Stimulated activated naive CD8-positive, alpha-beta T cell treated with anti-CD3 and anti-CD28 coated beads, Interleukin-15, amount 100 ng/mL, for 72 hours (primary cell): ENCODE results near the gene UBR1.

Experiments
- ATAC-seq: fragments of 150-1000 bp; cut with Tn5 transposase; 2 replicates; pipeline ENCODE4 v1.10.0; 2021; ENCODE audit warnings: mild to moderate bottlenecking, moderate library complexity
- DNase-seq, 2 donors: peaks; one replicate each; pipeline ENCODE4 v3.0.0; 2021 to 2022
- H3K27ac Mint-ChIP-seq, 2 donors: one replicate each; pipeline ENCODE4 v1.8.0; 2022; ENCODE audit warnings: mild to moderate bottlenecking in 2 of 2, mixed read lengths in 2 of 2, moderate library complexity in 2 of 2
- H3K27me3 Mint-ChIP-seq: one replicate; pipeline ENCODE4 v1.8.0; 2022; ENCODE audit warnings: mixed read lengths
- H3K4me1 Mint-ChIP-seq: one replicate; pipeline ENCODE4 v1.8.0; 2022; ENCODE audit warnings: mild to moderate bottlenecking, mixed read lengths
- H3K4me3 Mint-ChIP-seq, 2 donors: one replicate each; pipeline ENCODE4 v1.8.0; 2022; ENCODE audit warnings: mild to moderate bottlenecking in 2 of 2, mixed read lengths in 2 of 2, moderate library complexity in 1 of 2
- H3K9me3 Mint-ChIP-seq, 2 donors: one replicate each; pipeline ENCODE4 v1.8.0; 2022; ENCODE audit warnings: mixed read lengths in 2 of 2

The UBR1 gene

DNA sequence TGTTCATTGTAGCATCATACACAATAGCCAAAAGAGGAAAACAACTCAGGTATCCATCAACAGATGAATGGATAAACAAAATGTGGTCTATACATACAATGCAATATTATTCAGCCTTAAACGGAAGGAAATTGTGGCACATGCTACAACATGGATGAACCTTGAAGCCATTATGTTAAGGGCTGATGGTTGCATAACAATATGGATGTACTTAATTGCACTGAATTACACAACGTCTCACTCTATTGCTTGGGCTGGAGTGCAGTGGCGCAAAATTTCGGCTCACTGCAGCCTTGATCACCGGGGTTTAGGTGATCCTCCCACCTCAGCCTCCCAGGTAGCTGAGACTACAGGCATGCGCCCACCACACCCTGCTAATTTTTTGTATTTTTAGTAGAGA lies 20.5 kb upstream of the UBR1 start:
- Mint-ChIP-seq H3K27me3 (peaks cover 7% of the 10 kb centered on the region), H3K9me3 (peaks cover 0 to 7% of the 10 kb centered on the region in 2 donors), H3K27ac (no peak overlapping the region), H3K4me1 (peaks cover 31% of the 10 kb centered on the region), H3K4me3 (no peak overlapping the region)
- ATAC-seq (no peak), DNase-seq (no peak)

DNA sequence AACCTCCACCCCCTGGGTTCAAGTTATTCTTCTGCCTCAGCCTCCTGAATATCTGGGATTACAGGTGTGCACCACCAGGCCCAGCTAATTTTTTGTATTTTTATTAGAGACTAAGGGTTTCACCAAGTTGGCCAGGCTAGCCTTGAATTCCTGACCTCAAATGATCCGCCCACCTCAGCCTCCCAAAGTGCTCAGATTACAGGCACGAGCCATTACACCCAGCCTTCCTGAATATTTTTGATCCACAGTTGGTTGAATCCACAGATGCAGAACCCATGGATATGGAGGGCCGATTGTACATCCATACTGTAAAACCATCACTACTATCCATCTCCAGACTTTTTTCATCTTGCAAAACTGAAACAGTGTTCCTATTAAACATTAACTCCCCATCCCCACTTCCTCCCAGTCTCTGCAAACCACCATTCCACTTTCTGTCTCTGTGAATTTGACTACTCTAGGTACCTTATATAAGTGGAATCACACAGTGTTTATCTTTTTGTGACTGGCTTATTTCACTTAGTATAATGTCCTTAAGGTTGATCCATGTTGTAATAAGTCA lies 19.3 kb upstream of the UBR1 start:
- Mint-ChIP-seq H3K27me3 (peaks cover 7% of the 10 kb centered on the region), H3K27ac (peak overlapping the region in 1 of 2 donors; percentile 8), H3K4me3 (no peak overlapping the region), H3K9me3 (peaks cover 0 to 7% of the 10 kb centered on the region in 2 donors), H3K4me1 (peaks cover 31% of the 10 kb centered on the region)
- no peak for DNase-seq
- ATAC-seq: no peak

DNA sequence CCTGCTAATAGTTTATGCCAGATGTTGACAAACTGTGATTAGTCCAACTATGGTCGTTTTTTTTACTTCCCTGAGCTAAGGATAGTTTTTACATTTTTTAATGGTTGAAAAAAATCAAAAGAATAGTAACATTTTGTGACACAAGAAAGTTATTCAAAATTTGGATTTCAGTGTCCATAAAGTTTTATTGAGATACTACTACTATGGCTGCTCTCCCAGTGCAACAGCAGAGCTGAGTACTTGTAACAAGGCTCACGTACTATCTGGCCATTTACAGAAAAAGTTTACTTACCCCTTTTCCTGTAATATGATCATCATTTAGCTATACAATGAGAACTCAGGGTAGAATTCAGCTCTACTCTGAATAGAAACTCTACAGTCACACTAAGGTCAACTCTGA lies 16.0 kb upstream of the UBR1 start:
- Mint-ChIP-seq H3K9me3 (no peaks in the 10 kb centered on the region), H3K27me3 (peaks cover 13% of the 10 kb centered on the region), H3K27ac (peak overlapping the region in 1 of 2 donors; percentile 84), H3K4me1 (peaks cover 28% of the 10 kb centered on the region), H3K4me3 (no peak overlapping the region)
- no peak for ATAC-seq
- DNase-seq: no peak

DNA sequence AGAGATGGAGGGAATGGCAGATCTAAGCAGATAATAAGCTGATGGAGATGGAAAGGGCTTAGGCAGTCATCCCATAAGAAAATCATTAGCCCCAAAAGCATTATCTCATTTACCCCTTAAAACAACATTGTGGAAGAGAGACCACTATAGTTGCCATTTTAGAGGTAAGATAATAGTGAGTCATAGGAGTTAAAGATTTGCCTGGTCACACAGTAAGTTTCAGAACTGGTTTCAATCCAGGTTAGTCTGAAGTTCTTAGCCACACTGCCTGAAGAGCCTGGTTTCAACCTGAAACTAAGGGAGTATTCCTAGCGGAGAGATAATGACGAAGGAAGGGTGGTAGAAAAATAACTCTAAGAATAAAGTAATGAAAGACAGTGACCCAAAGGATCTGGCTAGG lies 13.0 kb upstream of the UBR1 start:
- no peak overlapping the region for H3K4me3 Mint-ChIP-seq
- DNase-seq (no peak), ATAC-seq (no peak)
- H3K27ac Mint-ChIP-seq: no peak overlapping the region
- H3K27me3 Mint-ChIP-seq: peaks cover 20% of the 10 kb centered on the region
- H3K4me1 Mint-ChIP-seq: peaks cover 26% of the 10 kb centered on the region
- H3K9me3 Mint-ChIP-seq: no peaks in the 10 kb centered on the region

DNA sequence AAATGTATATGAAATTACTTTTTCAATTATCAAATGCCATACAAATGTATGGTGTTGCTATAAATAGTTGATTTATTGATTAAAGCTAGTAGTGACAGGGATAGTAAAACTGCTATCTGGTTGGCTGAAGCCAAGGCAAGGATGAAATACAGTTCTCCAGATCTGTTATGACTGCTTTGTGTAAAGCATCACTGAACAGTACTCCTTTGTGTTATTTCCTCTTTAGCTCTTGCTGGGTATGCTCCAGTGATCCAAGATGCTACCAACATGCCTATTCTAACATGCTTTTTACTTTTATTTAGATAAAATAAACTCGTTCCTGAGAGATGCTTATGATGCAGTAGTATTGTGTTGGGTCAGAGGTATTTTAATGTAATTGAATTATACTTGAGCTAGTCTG lies 12.4 kb upstream of the UBR1 start:
- Mint-ChIP-seq H3K4me1 (peaks cover 21% of the 10 kb centered on the region), H3K9me3 (no peaks in the 10 kb centered on the region), H3K4me3 (no peak overlapping the region), H3K27me3 (peaks cover 20% of the 10 kb centered on the region), H3K27ac (no peak overlapping the region)
- DNase-seq (no peak), ATAC-seq (no peak)

DNA sequence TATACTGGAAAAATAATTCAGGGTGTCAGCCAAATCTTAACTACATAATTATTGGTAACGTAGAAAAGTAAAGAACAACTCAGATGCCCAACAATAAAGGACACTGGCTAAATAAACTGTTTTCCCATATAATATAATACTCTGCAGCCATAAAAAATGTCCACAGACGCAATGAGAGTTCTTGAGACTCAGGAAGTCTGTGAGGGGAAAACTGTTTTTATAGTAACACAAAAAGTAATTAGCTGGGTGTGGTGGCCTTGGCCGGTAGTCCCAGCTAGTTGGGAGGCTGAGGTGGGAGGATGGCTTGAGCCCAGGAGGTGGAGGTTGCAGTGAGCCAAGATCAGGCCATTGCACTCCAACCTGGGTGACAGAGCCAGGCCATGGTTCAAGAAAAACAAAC lies 5.5 kb upstream of the UBR1 start:
- H3K27ac Mint-ChIP-seq: no peak overlapping the region
- no peak for ATAC-seq
- H3K9me3 Mint-ChIP-seq: no peaks in the 10 kb centered on the region
- no peak for DNase-seq
- H3K27me3 Mint-ChIP-seq: peaks cover 2% of the 10 kb centered on the region
- H3K4me1 Mint-ChIP-seq: peaks cover 9% of the 10 kb centered on the region
- no peak overlapping the region for H3K4me3 Mint-ChIP-seq

DNA sequence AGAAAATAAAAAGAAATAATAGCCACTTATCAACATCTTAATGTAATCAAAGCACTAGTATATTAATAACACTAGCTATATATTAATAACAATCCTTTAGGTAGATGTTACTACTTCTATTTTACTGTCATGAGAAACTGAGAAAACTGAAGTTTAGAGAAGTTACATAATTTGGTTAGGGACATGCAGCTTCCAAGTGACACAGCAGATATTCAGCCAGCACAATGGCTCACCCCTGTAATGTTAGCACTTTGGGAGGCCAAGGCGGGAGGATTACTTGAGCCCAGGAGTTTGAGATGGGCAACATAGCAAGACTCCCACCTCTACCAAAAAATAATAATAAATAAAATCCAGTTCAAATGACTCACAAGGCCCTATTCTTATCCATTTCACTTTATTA lies 1.9 kb upstream of the UBR1 start:
- H3K27me3 Mint-ChIP-seq: no peaks in the 10 kb centered on the region
- DNase-seq (no peak), ATAC-seq (no peak)
- H3K4me3 Mint-ChIP-seq: no peak overlapping the region
- peaks cover 29% of the 10 kb centered on the region for H3K4me1 Mint-ChIP-seq
- H3K27ac Mint-ChIP-seq: no peak overlapping the region
- no peaks in the 10 kb centered on the region for H3K9me3 Mint-ChIP-seq

DNA sequence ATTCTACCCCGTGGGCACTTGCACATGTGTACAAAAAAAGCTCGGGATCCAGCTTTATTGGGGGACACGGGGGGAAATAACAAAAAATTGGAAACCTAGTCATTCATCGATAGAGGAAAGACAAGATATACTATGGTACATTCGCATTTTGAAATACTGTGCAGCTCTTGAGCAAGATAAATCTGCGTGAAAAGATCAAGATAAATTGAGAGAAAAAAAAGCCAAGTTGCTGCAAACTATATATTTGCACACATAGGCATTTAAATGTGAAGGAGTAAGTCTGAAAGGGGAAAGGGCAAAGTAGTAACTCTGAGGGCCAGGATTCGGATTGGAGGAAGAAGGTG lies 620 bp upstream of the UBR1 start:
- Mint-ChIP-seq H3K4me1 (peaks cover 40% of the 10 kb centered on the region), H3K9me3 (no peaks in the 10 kb centered on the region), H3K27ac (peak overlapping the region; percentile 97 to 98), H3K27me3 (no peaks in the 10 kb centered on the region), H3K4me3 (peak overlapping the region; percentile 95 to 97)
- no peak for DNase-seq
- ATAC-seq: no peak

DNA sequence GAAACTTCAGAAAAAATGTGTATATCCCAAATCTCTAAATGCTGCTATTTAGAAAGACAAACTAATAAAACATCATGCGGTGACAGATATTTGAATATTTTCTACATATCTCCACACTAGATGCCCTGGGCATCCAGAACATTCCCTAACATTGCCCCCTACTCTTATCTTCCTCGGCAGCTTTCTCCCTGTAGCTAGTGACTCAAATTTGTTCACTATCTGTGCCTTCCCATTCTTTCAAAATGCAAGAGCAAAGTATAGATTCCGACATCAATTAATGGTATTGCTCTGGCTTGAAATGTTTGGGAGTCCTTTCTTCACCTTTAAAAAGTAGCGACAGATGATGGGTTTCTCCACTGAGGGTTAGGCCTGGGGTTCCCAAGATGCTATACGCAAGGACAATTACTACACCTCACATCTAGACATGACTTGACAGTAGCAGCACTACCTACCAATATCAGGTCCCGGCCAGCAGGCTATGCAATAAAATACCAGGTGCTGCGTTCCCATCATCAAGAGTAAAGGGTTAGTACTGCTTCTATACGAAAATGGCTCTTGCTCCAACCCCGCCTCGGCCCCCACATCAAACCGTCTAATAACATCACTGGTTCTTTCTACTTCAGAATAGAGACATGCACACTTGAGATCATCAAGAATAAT lies 631 bp downstream of the UBR1 start:
- H3K4me1 Mint-ChIP-seq: peaks cover 53% of the 10 kb centered on the region
- H3K27me3 Mint-ChIP-seq: no peaks in the 10 kb centered on the region
- DNase-seq (peak in 1 of 2 donors; percentile 16), ATAC-seq (peak; percentile 64)
- peak overlapping the region; percentile 97 to 98 for H3K27ac Mint-ChIP-seq
- H3K4me3 Mint-ChIP-seq: peak overlapping the region; percentile 95 to 97
- H3K9me3 Mint-ChIP-seq: no peaks in the 10 kb centered on the region

DNA sequence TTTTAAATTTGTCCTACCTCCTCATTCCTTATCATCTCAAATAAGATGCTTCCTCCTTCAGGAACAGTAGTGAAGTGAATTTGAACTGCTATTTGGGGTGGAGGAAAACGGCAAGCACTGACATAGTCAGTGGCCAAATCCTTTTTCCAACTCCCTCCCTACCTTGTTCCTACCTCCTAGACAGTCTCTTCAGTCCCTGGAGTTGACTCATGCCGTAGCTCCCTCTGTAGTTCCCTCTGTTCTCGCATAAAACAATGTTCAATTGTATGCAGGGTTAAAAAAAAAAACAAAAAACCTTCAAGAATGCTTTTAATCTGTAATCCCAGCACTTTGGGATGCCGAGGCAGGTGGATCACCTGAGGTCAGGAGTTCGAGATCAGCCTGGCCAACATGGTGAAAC lies 1.4 kb downstream of the UBR1 start:
- ATAC-seq: no peak
- Mint-ChIP-seq H3K27me3 (no peaks in the 10 kb centered on the region), H3K27ac (no peak overlapping the region), H3K9me3 (no peaks in the 10 kb centered on the region), H3K4me3 (peak overlapping the region; percentile 58 to 76), H3K4me1 (peaks cover 60% of the 10 kb centered on the region)
- DNase-seq: no peak

DNA sequence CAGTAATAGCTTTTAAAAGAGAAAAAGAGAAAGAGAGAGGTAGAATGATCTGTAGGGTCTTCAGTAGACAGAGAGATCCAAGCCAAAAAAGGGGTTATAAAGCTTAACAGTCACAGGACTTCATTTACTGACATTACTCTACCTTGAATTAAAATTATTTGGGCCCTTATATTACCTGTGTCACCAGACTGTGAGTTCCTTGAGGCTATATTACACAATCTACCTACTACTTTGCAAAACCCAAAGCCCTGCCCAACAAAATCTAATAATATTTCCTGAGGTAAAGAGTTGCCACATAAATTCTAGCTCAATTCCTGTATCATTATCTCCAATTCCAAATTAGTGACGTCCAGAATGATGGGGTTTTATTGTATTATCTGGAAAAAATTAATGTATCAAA lies 1.9 kb downstream of the UBR1 start:
- Mint-ChIP-seq H3K4me3 (peak overlapping the region in 1 of 2 donors; percentile 76), H3K27me3 (no peaks in the 10 kb centered on the region), H3K27ac (no peak overlapping the region), H3K9me3 (no peaks in the 10 kb centered on the region), H3K4me1 (peaks cover 60% of the 10 kb centered on the region)
- ATAC-seq: no peak
- DNase-seq: no peak

DNA sequence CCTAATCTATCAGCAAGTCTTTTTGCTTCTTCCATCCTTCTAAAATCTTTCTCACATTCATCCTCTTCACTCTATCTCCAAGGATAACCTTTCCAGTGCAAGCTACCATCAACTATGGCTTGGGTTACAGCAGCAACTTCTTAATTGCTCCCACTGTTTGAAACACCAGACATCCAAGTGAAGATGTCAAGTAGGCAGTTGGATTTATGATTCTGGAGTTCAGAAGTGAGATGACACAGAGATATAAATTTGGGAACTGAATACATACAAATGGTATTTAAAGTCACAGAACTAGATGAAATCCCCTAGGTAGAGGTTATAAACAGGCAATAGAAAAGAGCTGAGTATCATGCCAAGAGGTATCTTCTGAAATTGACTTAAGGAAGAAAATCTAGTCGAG lies 3.7 kb downstream of the UBR1 start:
- no peak overlapping the region for H3K4me3 Mint-ChIP-seq
- ATAC-seq: no peak
- no peak for DNase-seq
- H3K9me3 Mint-ChIP-seq: no peaks in the 10 kb centered on the region
- peaks cover 65% of the 10 kb centered on the region for H3K4me1 Mint-ChIP-seq
- H3K27ac Mint-ChIP-seq: no peak overlapping the region
- H3K27me3 Mint-ChIP-seq: no peaks in the 10 kb centered on the region

DNA sequence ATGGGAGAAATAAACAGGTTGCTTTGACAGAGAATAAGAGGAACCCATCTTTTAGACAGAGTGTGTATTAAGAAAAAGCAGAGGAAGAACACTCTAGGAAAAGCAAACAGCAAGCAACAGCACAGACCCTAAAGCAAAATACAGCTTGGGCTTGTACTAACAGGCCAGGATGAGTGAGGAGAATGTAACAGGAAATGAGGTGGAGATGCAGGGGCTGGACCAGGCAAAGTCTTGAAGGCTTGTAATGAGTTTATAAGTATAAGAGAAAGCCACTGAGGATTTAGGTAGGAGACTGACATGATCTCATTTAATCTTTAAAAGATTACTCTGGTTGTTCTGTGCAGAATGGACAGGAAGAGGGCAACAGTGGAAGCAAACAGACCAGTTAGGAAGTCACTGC lies 4.9 kb downstream of the UBR1 start:
- H3K4me1 Mint-ChIP-seq: peaks cover 68% of the 10 kb centered on the region
- DNase-seq (no peak), ATAC-seq (no peak)
- peak overlapping the region in 1 of 2 donors; percentile 37 for H3K27ac Mint-ChIP-seq
- no peaks in the 10 kb centered on the region for H3K27me3 Mint-ChIP-seq
- no peak overlapping the region for H3K4me3 Mint-ChIP-seq
- H3K9me3 Mint-ChIP-seq: no peaks in the 10 kb centered on the region

DNA sequence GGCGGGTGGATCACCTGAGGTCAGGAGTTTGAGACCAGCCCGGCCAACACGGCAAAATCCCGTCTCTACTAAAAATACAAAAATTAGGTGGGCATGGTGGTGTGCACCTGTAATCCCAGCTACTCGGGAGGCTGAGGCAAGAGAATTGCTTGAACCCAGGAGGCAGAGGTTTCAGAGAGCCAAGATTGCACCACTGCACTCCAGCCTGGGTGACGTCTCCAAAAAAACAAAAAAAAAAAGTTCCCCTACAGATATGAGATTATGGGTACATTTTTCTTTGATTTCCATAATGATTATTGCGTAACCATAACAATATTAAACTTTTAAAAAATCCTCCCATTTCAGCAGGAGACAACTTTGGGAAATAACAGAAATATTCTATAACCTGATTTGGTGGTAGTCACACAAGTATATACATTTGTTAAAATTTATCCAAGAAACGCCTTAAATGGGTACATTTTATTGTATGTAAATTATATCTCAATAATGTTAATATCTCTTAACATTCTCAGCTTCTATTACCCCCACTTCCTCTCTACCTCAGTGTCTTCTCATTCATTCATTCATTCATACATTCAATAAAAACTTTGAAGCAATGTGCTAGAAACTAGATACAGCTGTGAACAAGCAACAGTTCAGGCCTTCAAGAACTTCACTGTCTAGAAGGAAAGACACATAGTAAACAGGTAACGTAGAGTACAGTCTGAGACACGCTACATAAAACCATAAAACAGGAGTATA lies 6.6 kb downstream of the UBR1 start:
- Mint-ChIP-seq H3K9me3 (no peaks in the 10 kb centered on the region), H3K27ac (no peak overlapping the region), H3K4me3 (no peak overlapping the region), H3K4me1 (peaks cover 78% of the 10 kb centered on the region), H3K27me3 (no peaks in the 10 kb centered on the region)
- ATAC-seq (no peak), DNase-seq (no peak)

DNA sequence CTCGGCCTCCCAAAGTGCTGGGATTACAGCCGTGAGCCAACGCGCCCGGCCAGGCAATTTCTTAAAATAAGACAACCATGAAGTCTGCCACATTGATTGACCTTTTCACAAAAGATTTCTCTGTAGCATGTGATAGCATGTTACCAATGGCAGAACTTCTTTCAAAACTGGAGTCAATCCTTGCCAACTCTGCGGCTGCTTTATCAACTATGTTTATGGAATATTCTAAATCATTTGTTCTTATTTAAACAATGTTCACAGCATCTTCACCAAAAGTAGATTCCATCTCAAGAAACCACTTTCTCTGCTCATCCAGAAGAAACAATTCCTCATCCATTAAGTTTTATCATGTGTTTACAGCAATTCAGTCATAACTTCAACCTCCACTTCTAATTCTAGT lies 9.4 kb downstream of the UBR1 start:
- no peak for ATAC-seq
- H3K27ac Mint-ChIP-seq: no peak overlapping the region
- no peaks in the 10 kb centered on the region for H3K9me3 Mint-ChIP-seq

DNA sequence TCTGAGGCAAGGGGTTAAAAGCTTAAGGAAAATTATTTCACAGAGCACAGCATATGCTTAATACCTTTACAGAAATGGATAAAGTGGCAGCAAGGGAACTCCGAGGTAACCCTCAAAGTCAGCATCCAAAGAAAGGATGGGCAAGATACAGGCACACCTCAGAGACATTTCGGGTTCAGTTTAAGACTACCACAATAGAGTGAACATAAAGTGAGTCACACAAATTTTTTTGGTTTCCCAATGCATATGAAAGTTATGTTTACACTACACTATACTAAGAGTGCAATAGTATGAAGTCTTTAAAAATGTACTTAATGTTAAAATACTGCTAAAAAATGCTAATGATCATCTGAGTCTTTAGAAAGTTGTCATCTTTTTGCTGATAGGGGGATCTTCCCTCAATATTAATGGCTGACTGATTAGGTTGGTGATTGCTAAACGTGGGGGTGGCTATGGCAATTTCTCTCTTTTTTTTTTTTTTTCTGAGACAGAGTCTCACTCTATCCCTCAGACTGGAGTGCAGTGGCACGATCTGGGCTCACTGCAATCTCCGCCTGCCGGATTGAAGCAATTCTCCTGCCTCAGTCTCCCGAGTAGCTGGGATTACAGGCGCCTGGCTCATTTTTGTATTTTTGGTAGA lies 10.0 kb downstream of the UBR1 start:
- no peak for DNase-seq
- no peak for ATAC-seq
- H3K9me3 Mint-ChIP-seq: no peaks in the 10 kb centered on the region
- no peak overlapping the region for H3K27ac Mint-ChIP-seq
- H3K4me1 Mint-ChIP-seq: peaks cover 52% of the 10 kb centered on the region
- no peaks in the 10 kb centered on the region for H3K27me3 Mint-ChIP-seq
- no peak overlapping the region for H3K4me3 Mint-ChIP-seq

More for the DNA sequence above, 9.4 kb downstream of the UBR1 start:
- Mint-ChIP-seq H3K4me1 (peaks cover 58% of the 10 kb centered on the region), H3K27me3 (no peaks in the 10 kb centered on the region), H3K4me3 (no peak overlapping the region)
- DNase-seq: no peak
